ENCODE data around the gene GABRA4. TPM values are rescaled to one million over a fixed set of nuclear protein-coding genes. Genes with fewer than 3 reads are reported as not detected.
A peak's percentile ranks its signal among the peaks of the same experiment; 100 is the strongest.

Gene GABRA4
- total RNA-seq, 2 experiments from 2014 or later = not detected

DNA sequence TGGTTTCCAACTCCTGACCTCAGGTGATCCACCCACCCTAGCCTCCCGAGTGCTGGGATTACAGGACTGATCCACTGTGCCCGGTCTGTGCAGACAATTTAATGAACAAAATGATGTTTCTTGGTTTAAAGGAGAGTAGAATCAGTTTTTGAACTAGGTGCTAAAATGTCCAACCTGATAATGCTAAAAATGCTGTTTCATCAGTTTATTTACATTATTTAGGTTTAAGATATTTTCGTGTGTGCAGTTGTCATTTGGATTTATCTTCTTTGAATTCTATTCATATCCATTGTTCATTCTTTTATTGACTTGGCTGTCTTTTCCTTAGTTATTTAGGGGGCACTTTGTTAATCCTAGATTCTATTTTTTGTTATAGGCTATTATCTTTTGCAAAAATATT lies 20.0 kb upstream of the GABRA4 start:
- POLR2A ChIA-PET = no interaction called here
- H3K4me3 ChIP-seq (ENCODE audit: low read depth, low read length, poor library complexity, severe bottlenecking) = no peak overlapping the region
- intact Hi-C loops (cut with micrococcal nuclease; ENCODE audit: unreplicated experiment) = no loop called here
- no peaks in the 10 kb centered on the region for H4K20me1 ChIP-seq (ENCODE audit: insufficient read depth, low read length)
- CTCF ChIA-PET (ENCODE audit: unreplicated experiment) = no interaction called here
- no peak overlapping the region for H3K27ac ChIP-seq (ENCODE audit: low read depth, low read length, poor library complexity, severe bottlenecking)
- no peak for TF ChIP-seq EZH2phosphoT487 (IDR thresholded peaks at IDR 0.05; ENCODE audit: borderline replicate concordance, low read depth, low read length)
- no peak for TF ChIP-seq CTCF (conservative IDR thresholded peaks at IDR 0.05; ENCODE audit: low read length)
- no peaks in the 10 kb centered on the region for H3K9me3 ChIP-seq (ENCODE audit: low read length)
- no peaks in the 10 kb centered on the region for H3K79me2 ChIP-seq (ENCODE audit: insufficient read depth, low read depth, low read length)
- H2AFZ ChIP-seq (ENCODE audit: low read length) = no peak overlapping the region
- no peaks in the 10 kb centered on the region for H3K9me2 ChIP-seq (ENCODE audit: insufficient read depth, low read length)
- no peaks in the 10 kb centered on the region for H3K4me1 ChIP-seq (ENCODE audit: insufficient read depth, low read length, poor library complexity, severe bottlenecking)
- H3K4me2 ChIP-seq (ENCODE audit: low read length) = no peak overlapping the region
- no peaks in the 10 kb centered on the region for H3K36me3 ChIP-seq (ENCODE audit: insufficient read depth, low read length)
- DNase-seq (ENCODE audit: low spot score) = no peak
- no TSS peak for BruUV-seq (replicated peaks)

DNA sequence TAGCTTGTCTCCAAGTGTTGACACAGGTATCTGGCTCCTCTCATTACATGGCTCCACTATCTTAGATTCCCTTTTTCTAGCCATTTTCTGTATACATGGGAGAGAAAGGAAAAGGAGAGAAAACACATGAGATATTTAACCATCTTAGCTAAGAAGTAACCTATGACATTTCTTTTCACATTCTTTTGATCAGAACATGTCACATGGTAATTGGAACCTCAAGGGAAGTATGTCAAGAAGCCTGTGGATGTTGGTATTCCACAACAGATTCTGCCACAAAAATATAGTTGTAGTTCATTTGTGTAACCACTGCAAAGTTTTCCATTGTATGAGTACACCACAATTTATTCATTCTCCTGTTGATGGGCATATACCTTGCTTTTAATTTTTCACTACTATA lies 19.3 kb upstream of the GABRA4 start:
- H4K20me1 ChIP-seq (ENCODE audit: insufficient read depth, low read length) = no peaks in the 10 kb centered on the region
- no peak overlapping the region for H3K4me2 ChIP-seq (ENCODE audit: low read length)
- no peak for DNase-seq (ENCODE audit: low spot score)
- no peaks in the 10 kb centered on the region for H3K9me3 ChIP-seq (ENCODE audit: low read length)
- H3K36me3 ChIP-seq (ENCODE audit: insufficient read depth, low read length) = no peaks in the 10 kb centered on the region
- ChIA-PET CTCF (ENCODE audit: unreplicated experiment) (no interaction called here), POLR2A (interaction anchor here (1.3 kb wide), 1 partner anchor 15 kb away, joined by 3 read pairs; no protein-coding TSS in a partner anchor)
- intact Hi-C loops (cut with micrococcal nuclease; ENCODE audit: unreplicated experiment) = no loop called here
- H3K4me3 ChIP-seq (ENCODE audit: low read depth, low read length, poor library complexity, severe bottlenecking) = no peak overlapping the region
- no peak overlapping the region for H2AFZ ChIP-seq (ENCODE audit: low read length)
- no peak for TF ChIP-seq EZH2phosphoT487 (IDR thresholded peaks at IDR 0.05; ENCODE audit: borderline replicate concordance, low read depth, low read length)
- TF ChIP-seq CTCF (conservative IDR thresholded peaks at IDR 0.05; ENCODE audit: low read length) = no peak
- no peaks in the 10 kb centered on the region for H3K9me2 ChIP-seq (ENCODE audit: insufficient read depth, low read length)
- no peaks in the 10 kb centered on the region for H3K4me1 ChIP-seq (ENCODE audit: insufficient read depth, low read length, poor library complexity, severe bottlenecking)
- BruUV-seq (replicated peaks) = no TSS peak
- no peaks in the 10 kb centered on the region for H3K79me2 ChIP-seq (ENCODE audit: insufficient read depth, low read depth, low read length)
- H3K27ac ChIP-seq (ENCODE audit: low read depth, low read length, poor library complexity, severe bottlenecking) = no peak overlapping the region

GRCh38 chr4:47010912-47011446 lies 17.6 kb upstream of the GABRA4 start:
- no peaks in the 10 kb centered on the region for H3K9me2 ChIP-seq (ENCODE audit: insufficient read depth, low read length)
- no peaks in the 10 kb centered on the region for H3K79me2 ChIP-seq (ENCODE audit: insufficient read depth, low read depth, low read length)
- no peak for TF ChIP-seq EZH2phosphoT487 (IDR thresholded peaks at IDR 0.05; ENCODE audit: borderline replicate concordance, low read depth, low read length)
- TF ChIP-seq CTCF (conservative IDR thresholded peaks at IDR 0.05; ENCODE audit: low read length) = no peak
- H3K4me2 ChIP-seq (ENCODE audit: low read length) = no peak overlapping the region
- H3K9me3 ChIP-seq (ENCODE audit: low read length) = no peaks in the 10 kb centered on the region
- intact Hi-C loops (cut with micrococcal nuclease; ENCODE audit: unreplicated experiment) = no loop called here
- no peaks in the 10 kb centered on the region for H3K4me1 ChIP-seq (ENCODE audit: insufficient read depth, low read length, poor library complexity, severe bottlenecking)
- BruUV-seq (replicated peaks) = no TSS peak
- no peak overlapping the region for H3K27ac ChIP-seq (ENCODE audit: low read depth, low read length, poor library complexity, severe bottlenecking)
- CTCF ChIA-PET (ENCODE audit: unreplicated experiment) = no interaction called here
- no peaks in the 10 kb centered on the region for H4K20me1 ChIP-seq (ENCODE audit: insufficient read depth, low read length)
- H3K4me3 ChIP-seq (ENCODE audit: low read depth, low read length, poor library complexity, severe bottlenecking) = no peak overlapping the region
- no peaks in the 10 kb centered on the region for H3K36me3 ChIP-seq (ENCODE audit: insufficient read depth, low read length)
- DNase-seq (ENCODE audit: low spot score) = peak; percentile 5
- POLR2A ChIA-PET = interaction anchor here (0.6 kb wide), 2 partner anchors 52 to 120 kb away, joined by 3 to 4 read pairs; no protein-coding TSS in a partner anchor
- peak overlapping the region; percentile 31; the same call in 1 of the 2 replicates for H2AFZ ChIP-seq (ENCODE audit: low read length)

Data from OCI-LY7 (cell line).